Heart right ventricle (tissue), 16 donors: Measurements from ENCODE around the gene PCDH15. TPM values are rescaled to one million over a fixed set of nuclear protein-coding genes. Genes with fewer than 3 reads are reported as not detected.

Source experiments
- ATAC-seq, 8 donors: fragments of 200-7000 bp; cut with Tn5 transposase; one replicate each; pipeline ENCODE4 v1.9.1; 2020; ENCODE audit warnings: mild to moderate bottlenecking in 8 of 8, moderate library complexity in 8 of 8, moderate number of reproducible peaks in 1 of 8
- DNase-seq, 2 donors: peaks; one replicate each; pipeline ENCODE4 v3.0.0-alpha.2; 2020
- H3K27ac ChIP-seq, 10 donors: fragments of 200-600 bp; sonication (generic) in 2 of 10; one replicate each; pipeline versions ENCODE4 v1.5.0 to v1.8.0; 2020 to 2022; ENCODE audit warnings: mild to moderate bottlenecking in 3 of 10
- H3K27me3 ChIP-seq, 7 donors: fragments of 200-600 bp; one replicate each; pipeline ENCODE4 v1.8.0; 2021 to 2022; ENCODE audit warnings: mild to moderate bottlenecking in 2 of 7
- H3K36me3 ChIP-seq, 9 donors: fragments of 200-600 bp; sonication (generic) in 1 of 9; one replicate each; pipeline versions ENCODE4 v1.5.0 to v1.8.0; 2020 to 2022; ENCODE audit warnings: mild to moderate bottlenecking in 2 of 9
- H3K4me1 ChIP-seq, 9 donors: fragments of 200-600 bp; sonication (generic) in 1 of 9; one replicate each; pipeline versions ENCODE4 v1.5.0 to v1.8.0; 2020 to 2022; ENCODE audit warnings: mild to moderate bottlenecking in 4 of 9
- H3K4me3 ChIP-seq, 10 donors: fragments of 200-600 bp; sonication (generic) in 2 of 10; one replicate each; pipeline versions ENCODE4 v1.5.0 to v1.8.0; 2020 to 2022; ENCODE audit warnings: mild to moderate bottlenecking in 7 of 10, moderate library complexity in 2 of 10
- H3K9me3 ChIP-seq, 11 donors: fragments of 200-600 bp in 10 of 11; sonication (generic) in 2 of 11; one replicate each; pipeline versions ENCODE4 v1.5.0 to v1.8.0; 2013 to 2022; ENCODE audit warnings: mild to moderate bottlenecking in 2 of 11, control low read depth in 1 of 11, moderate library complexity in 1 of 11
- WGBS, 2 donors: extraction: QIAGEN DNeasy Blood & Tissue Kit; methylation state at CpG; one replicate each; pipeline ENCODE4 v1.1.7; 2013; ENCODE audit warnings: inconsistent platforms in 1 of 2; 5-methylcytosine and 5-hydroxymethylcytosine counted together
- intact Hi-C, 10 donors: fragments of 100-400 bp; cut with DNase I; formaldehyde crosslinking; loops; one replicate each; pipeline versions ENCODE4 v1.11.1 to v1.14.2; 2022
- polyA plus RNA-seq, 2 donors: library from polyadenylated mRNA; stranded (reverse); fragments of 200-250 nt; gene quantifications; one replicate each; pipeline ENCODE4 v1.2.3, GENCODE V29; 2013
- total RNA-seq, 10 donors: library from RNA; stranded (reverse); fragmentation: NEBNext Ultra II Directional in 3 of 10; extraction: Animal tissue kit (Norgen Biotek cat#: 25700) in 3 of 10; gene quantifications; one replicate each; pipeline versions ENCODE4 v1.2.1 to v1.2.4, GENCODE V29; 2021 to 2023
- TF ChIP-seq, protein P1 (sequence below), 9 donors: fragments of 200-600 bp; sonication (generic) in 2 of 9; IDR thresholded peaks; one replicate each; pipeline versions ENCODE4 v1.5.0 to v1.8.0; 2021 to 2022; ENCODE audit warnings: antibody characterized with exemption in 9 of 9, mild to moderate bottlenecking in 5 of 9, moderate library complexity in 1 of 9
- donor health status: Arrhythmogenic right ventricular cardiomyopathy.
- donor health status: ischemic (EF 13 %, LVEDD 7.1; RV severe dilation, severe dysfunction).
- donor health status: healthy with polysubstance abuse.
- donor health status: DM: no; HTN: yes; CAD: no.
- donor health status: DM: no; HTN: no; CAD: no.
- donor health status: ischemic (EF 25% LVEDD 6.9; RV normal size, moderate dysfunction).
- donor health status: ischemic (EF 25% LVEDD 5.7; RV mildly dilated, moderate dysfunction).
- donor health status: healthy.
- donor health status: DM: yes; HTN: yes; CAD: no.
- donor health status: Ischemic cardiomyopathy.
- donor health status: ischemic (EF 35%, LVEDD 5.7; RV mildly dilated, moderate dysfunction).
- donor health status: nonischemic (EF 11% LVEDD 7.7; RV severe dilation, severe dysfunction).
- donor health status: DM: yes; HTN: yes; CAD: no.
- donor health status: PGD.
- donor health status: ischemic (EF 29% LVEDD 5.4; RV normal size, mild dysfunction).
- donor health status: nonischemic (EF 23%, LVEDD 6.1; RV moderate dilation, normal function).

The PCDH15 gene
- total and polyA plus RNA-seq, 12 donors = 0.05 to 1.00 (median 0.34) TPM

- Histone ChIP-seq H3K27me3 (no peaks in the 10 kb centered on the region), H3K4me3 (no peak overlapping the region), H3K9me3 (no peaks in the 10 kb centered on the region), H3K36me3 (no peaks in the 10 kb centered on the region), H3K4me1 (no peaks in the 10 kb centered on the region), H3K27ac (no peak overlapping the region)
- 84 to 91% methylated on average over 14 of the region's 14 CpGs for WGBS, 2 donors
- intact Hi-C loops = no loop called here
- ATAC-seq (peak in 3 of 8 donors; percentile 24 to 85 (median 63)), DNase-seq (peak in 1 of 2 donors; percentile 32)
- TF ChIP-seq, protein P1, sequence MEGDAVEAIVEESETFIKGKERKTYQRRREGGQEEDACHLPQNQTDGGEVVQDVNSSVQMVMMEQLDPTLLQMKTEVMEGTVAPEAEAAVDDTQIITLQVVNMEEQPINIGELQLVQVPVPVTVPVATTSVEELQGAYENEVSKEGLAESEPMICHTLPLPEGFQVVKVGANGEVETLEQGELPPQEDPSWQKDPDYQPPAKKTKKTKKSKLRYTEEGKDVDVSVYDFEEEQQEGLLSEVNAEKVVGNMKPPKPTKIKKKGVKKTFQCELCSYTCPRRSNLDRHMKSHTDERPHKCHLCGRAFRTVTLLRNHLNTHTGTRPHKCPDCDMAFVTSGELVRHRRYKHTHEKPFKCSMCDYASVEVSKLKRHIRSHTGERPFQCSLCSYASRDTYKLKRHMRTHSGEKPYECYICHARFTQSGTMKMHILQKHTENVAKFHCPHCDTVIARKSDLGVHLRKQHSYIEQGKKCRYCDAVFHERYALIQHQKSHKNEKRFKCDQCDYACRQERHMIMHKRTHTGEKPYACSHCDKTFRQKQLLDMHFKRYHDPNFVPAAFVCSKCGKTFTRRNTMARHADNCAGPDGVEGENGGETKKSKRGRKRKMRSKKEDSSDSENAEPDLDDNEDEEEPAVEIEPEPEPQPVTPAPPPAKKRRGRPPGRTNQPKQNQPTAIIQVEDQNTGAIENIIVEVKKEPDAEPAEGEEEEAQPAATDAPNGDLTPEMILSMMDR (IDR thresholded peaks at IDR 0.05) = no peak
These were observed 737.5 kb downstream of the PCDH15 start for GRCh38 chr10:54063514-54063913.

- no peak for ATAC-seq
- Histone ChIP-seq H3K36me3 (no peaks in the 10 kb centered on the region), H3K27ac (no peak overlapping the region), H3K27me3 (no peaks in the 10 kb centered on the region), H3K4me3 (no peak overlapping the region), H3K9me3 (peaks cover 0 to 7% (median 0%) of the 10 kb centered on the region in 11 donors), H3K4me1 (no peaks in the 10 kb centered on the region)
- DNase-seq = no peak
- WGBS, 2 donors = 89 to 92% methylated on average over 5 of the region's 5 CpGs
- TF ChIP-seq, protein P1 (IDR thresholded peaks at IDR 0.05) = no peak
- intact Hi-C loops = no loop called here
These were observed 740.5 kb downstream of the PCDH15 start for GRCh38 chr10:54060572-54060971.

GRCh38 chr10:54057357-54057756 is 743.7 kb downstream of the PCDH15 start:
- ATAC-seq = no peak
- Histone ChIP-seq H3K27ac (no peak overlapping the region), H3K36me3 (no peaks in the 10 kb centered on the region), H3K4me1 (no peaks in the 10 kb centered on the region), H3K4me3 (no peak overlapping the region), H3K27me3 (no peaks in the 10 kb centered on the region), H3K9me3 (peaks cover 0 to 7% (median 0%) of the 10 kb centered on the region in 11 donors)
- intact Hi-C loops = no loop called here
- WGBS, 2 donors = 53 to 88% methylated on average over 2 of the region's 2 CpGs
- TF ChIP-seq, protein P1 (IDR thresholded peaks at IDR 0.05) = no peak
- DNase-seq = no peak

- Histone ChIP-seq H3K27ac (no peak overlapping the region), H3K4me1 (no peaks in the 10 kb centered on the region), H3K4me3 (no peak overlapping the region), H3K9me3 (peaks cover 0 to 7% (median 0%) of the 10 kb centered on the region in 11 donors), H3K27me3 (no peaks in the 10 kb centered on the region), H3K36me3 (no peaks in the 10 kb centered on the region)
- TF ChIP-seq, protein P1 (IDR thresholded peaks at IDR 0.05) = no peak
- intact Hi-C loops = no loop called here
- DNase-seq = no peak
- ATAC-seq = no peak
- WGBS, 2 donors = 88 to 91% methylated on average over 5 of the region's 5 CpGs
These were observed 774.7 kb downstream of the PCDH15 start for GRCh38 chr10:54026340-54026739.
